Cortex of kidney (tissue), 1 donor: Measurements from ENCODE around the gene DLL4.
"Not testable (repeated sequence)": the region's sequence is repeated elsewhere in the genome, so short reads cannot be mapped to it uniquely, and the experiment has no call there.

Source experiments
- DNase-seq: peaks from one replicate; lab custom pipeline; 2025; lab: John Stamatoyannopoulos, UW

Gene DLL4

GRCh38 chr15:40941528-40942336 is 12.6 kb downstream of the DLL4 start:
- no peak for DNase-seq

GRCh38 chr15:40942337-40942854 is 13.3 kb downstream of the DLL4 start:
- DNase-seq, result no peak

DNA sequence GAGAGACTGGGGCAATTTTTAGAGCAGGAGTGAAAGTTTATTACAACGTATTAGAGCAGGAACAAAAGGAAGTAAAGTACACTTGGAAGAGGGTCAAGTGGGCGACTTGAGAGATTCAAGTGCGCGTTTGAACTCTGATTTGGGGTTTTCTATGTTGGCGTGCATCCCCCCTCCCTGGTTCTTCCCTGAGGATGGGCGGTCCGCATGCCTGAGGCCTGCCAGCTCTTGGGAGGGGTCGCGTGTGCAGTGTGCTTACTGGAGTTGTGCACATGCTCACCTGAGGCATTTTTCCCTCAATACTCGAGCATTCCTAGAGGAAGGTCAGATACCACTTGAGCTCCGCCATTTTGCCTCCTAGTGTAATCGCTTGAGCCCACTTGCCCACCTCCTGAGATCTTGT is 13.7 kb downstream of the DLL4 start:
- no peak for DNase-seq

- DNase-seq, result no peak
Measured at GRCh38 chr15:40943764-40944365, 14.7 kb downstream of the DLL4 start.

GRCh38 chr15:40944510-40945296 is 15.6 kb downstream of the DLL4 start:
- DNase-seq, result no peak

DNA sequence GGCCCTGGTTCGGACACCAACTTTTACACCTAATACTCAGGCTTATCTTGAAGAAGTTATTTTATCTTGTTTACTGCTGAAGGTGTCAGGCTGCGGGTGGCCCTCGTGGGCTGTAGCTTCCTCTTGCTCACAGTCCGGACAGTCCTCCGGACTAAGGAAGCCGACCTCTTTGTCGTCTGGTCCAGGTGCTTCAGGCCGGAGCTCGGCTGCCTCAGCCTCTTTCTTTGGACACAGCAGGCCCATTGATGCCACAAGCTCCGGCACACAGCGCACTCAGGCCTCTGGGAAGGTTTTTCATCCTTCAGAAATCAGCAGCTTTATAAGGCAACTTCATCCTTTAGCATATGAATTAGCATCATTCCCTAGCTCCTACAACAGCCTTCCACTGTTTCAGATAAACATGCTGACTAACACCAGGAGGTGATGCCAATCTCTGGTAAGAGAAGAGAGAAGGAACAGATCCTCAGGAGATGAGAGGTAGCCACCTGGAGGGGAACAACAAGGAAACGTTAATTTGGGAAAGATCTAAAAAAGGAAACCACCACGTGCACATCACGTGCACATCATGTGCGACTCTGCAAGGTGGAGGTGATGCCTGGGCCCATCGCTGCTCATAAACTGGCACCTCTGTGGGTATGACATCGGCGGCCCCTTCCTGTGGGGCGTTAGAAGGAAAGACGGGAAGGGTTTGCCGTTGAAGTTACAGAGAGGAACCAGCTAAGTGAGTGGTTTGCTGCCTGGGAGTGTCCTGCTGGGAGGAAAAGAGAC is 19.8 kb downstream of the DLL4 start:
- DNase-seq, result no peak

GRCh38 chr15:40949756-40950207 is 20.6 kb downstream of the DLL4 start:
- DNase-seq, result no peak

DNA sequence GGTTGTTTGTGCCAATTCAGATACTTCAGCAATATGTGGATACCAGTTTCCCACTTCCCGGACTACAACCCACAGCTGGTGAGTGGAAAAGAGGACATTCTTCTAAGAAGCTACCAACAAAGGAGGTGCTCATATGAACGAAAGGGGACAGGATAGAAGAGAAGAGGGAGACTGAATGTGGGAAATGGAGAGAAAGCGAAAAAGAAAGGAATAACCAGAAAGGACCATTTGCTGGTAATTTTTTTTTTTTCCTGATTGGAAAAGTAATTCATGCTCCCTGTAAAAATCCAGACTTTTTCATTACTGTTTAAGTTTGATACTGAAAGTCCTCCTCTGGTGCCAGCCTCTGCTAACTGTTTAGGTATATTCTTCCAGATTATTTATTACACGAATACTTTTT is 22.6 kb downstream of the DLL4 start:
- DNase-seq, result no peak

- DNase-seq, result no peak
Measured at GRCh38 chr15:40952301-40952900, 23.3 kb downstream of the DLL4 start.

GRCh38 chr15:40952901-40953712 is 24.0 kb downstream of the DLL4 start, which contains the start of gene CHAC1:
Gene CHAC1 (plus strand): TSS chr15:40953471. CDS start chr15:40953584, 113 bp downstream.
- DNase-seq, result no peak

GRCh38 chr15:40953713-40954074 is 24.6 kb downstream of the DLL4 start:
- DNase-seq, result no peak

DNA sequence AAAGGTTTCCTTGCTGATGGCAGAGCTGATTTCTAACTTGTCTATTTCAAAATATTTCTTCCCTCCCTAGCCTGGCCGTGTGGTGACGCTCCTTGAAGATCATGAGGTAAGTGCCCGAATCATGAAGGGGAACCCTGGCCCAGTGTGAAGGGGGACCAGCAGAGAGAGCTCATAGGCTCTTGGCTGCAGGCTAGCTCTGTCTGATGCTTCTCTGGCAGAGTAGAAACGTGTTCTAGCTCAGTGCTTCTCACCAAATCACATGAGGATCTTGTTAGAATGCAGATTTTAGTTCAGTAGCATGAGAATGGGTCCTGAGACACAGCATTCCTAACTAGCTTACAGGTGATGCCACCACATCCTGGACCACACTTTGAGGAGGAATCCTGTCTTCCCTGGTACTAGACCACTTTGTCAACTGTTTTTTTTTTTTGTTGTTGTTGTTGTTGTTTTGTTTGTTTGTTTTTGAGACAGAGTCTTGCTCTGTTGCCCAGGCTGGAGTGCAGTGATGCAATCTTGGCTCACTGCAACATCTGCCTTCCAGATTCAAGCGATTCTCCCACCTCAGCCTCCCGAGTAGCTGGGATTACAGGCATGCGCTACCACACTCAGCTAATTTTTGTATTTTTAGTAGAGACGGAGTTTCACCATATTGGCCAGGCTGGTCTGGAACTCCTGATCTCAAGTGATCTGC is 25.2 kb downstream of the DLL4 start:
- DNase-seq, result not testable (repeated sequence)

DNA sequence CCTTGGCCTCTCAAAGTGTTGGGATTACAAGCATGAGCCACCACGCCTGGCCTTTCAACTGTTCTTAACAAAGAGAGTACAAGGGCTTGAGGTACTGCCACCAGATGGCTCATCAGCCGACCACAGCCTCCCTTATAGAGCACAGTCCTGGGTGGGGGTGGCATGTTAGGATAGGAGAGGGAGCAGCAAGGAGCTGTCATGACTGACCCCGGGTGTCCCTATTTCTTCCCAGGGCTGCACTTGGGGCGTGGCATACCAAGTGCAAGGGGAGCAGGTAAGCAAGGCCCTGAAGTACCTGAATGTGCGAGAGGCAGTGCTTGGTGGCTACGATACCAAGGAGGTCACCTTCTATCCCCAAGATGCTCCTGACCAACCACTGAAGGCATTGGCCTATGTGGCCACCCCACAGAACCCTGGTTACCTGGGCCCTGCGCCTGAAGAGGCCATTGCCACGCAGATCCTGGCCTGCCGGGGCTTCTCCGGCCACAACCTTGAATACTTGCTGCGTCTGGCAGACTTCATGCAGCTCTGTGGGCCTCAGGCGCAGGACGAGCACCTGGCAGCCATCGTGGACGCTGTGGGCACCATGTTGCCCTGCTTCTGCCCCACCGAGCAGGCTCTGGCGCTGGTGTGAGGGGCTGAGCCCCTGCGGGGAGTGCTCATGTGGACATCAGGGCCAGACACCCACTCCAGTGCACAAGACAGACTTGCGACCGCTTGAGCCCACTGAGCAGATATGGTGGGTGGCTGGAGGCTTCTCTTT is 26.2 kb downstream of the DLL4 start:
- DNase-seq, result no peak

DNA sequence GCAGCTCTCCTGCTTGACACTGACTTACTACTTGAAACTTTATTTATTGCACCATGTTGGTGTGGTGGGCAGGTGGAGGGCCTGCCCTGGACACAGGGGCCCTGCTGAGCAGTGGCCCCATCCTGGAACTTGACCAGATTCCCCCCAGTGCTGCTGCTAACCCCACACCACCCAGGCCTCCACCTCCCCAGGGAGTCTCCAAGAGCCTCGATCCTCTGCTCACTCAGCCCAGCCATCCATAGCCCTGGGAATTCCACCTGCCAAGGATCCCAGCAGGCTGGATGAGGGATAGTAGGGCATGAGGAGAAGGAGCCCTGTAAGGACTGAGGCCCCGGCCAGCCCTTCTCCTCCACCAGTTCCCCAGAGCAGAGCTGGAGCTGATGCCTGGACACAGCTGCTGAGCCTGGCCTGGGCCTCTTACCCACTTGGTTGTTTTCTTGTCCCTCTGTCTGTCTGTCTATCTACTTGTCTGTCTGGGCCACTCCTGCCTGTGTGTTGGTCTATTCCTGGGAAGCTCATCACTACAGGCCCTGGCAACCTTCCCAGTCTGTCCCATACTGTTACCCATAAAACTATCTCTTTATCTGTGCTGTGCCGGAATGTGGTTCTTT is 26.9 kb downstream of the DLL4 start:
- DNase-seq, result no peak

DNA sequence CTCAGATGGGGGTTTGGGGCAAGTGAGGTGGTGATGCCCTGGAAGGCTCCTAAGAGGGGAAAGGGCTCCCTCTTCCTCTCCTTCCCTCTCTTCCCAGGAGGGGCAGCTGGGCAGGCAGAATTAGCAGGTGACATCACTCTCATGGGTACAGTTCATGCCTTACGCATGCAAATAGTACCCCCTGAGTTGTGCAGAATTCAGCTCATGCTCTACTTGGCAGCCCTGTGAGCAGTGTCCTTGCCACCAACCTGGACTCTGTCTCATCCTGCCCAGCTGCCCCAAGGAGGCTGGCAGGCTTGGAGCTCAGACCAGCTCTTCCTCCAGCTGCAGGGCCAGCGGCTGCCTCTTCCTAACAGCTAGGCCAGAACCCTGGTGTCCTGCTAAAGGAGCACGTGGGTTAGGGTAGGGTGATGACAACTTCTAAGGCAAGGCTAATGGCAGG is 27.4 kb downstream of the DLL4 start:
- no peak for DNase-seq

GRCh38 chr15:40957041-40957555 is 28.0 kb downstream of the DLL4 start:
- no peak for DNase-seq

DNA sequence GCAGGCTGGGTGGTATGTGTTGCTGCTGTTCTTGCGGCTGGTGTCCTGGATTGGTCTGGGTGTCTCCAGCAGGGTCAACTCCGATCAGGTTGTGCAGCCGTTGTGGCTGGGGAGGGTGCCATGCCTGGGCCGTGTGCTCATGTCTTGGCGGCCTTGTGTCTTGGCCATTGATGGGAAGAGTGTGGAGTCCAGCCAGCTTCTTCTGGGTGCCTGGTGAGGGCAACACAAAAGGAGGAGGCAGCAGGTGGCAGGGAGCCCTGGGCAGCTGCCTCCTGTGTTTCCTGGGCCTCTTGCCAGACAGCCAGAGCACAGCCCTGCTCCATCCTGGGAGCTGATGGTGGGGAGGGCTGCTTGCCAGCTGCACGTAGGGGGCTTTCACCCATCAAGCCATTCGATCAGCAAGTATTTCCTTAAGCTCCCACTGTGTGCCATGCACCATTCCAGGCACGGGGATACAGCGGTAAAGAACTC is 28.5 kb downstream of the DLL4 start:
- DNase-seq, result no peak

GRCh38 chr15:40958146-40958545 is 29.0 kb downstream of the DLL4 start:
- no peak for DNase-seq
